GDM1 (cell line): Measurements from ENCODE around the gene OR10H1.
"Not testable (repeated sequence)": the region's sequence is repeated elsewhere in the genome, so short reads cannot be mapped to it uniquely, and the experiment has no call there.

Experiments
- DNase-seq: peaks from one replicate; lab custom pipeline; 2025; lab: John Stamatoyannopoulos, UW

The OR10H1 gene

DNA sequence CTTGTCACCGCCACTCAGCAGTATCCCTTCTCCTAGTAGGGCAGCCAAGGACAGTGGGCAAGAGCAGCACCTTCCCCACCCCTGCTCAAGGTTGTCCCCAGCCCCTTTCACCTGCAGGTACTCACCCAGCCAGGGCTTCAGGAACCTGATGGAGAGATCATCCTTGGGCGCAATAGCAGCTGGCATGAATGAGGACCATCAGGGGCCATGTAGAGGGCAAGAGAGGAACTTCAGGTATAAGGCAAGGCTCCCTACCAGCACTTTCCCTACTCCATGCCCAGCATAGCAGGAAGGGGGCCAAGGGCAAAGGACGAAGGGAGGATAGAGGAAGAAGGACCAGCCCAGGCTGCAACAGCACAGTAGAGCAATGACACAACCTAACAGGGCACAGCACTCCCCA, 41.3 kb downstream of the OR10H1 start:
- DNase-seq = not testable (repeated sequence)

DNA sequence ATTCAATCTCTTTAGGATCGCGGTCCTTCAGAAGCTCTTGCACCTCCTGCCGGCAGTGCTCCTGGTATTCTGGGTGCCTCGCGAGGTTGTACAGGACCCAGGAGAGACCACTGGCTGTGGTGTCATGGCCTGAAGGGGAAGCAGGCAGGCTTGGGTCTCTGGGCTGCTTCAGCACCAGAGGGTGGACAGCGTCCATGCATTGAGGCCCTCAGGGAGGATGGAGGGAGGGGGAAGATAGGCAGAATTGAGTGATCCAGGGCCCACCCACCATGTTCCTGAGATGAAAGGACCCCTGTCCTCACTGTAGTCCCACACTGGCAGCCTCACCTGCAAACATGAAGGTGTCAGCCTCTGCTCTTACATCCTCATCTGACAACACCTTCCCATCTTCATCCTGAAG, 45.9 kb downstream of the OR10H1 start:
- DNase-seq = no peak

DNA sequence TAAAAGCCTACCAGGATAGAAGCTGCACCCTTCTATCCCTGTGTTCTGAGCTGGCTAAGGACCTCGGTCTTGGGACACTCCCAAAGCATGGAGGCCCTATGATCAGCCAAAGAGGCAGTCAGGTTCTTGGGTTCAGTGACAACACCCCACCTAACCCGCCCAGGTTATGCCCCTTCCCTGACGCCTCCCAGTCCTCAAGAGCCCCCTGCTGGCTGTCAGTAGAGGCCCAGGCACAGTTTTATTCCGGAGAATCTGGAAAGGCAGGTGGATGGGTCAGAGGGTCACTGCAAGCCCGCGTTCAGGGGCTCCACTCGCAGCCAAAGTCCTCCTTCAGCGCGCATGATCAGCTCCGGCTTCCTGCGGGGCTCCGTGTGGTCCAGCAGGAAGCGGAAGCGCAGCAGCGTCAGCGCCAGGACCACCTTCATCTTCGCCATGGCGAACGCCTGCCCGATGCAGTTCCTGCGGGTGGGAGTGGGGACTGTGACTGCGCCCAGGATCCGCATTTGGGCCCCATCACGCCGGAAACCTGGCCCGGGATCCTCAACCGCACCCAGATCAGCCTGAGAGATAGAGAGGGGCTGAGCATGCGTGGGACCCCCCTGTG, 55.4 kb downstream of the OR10H1 start:
- DNase-seq = no peak

DNA sequence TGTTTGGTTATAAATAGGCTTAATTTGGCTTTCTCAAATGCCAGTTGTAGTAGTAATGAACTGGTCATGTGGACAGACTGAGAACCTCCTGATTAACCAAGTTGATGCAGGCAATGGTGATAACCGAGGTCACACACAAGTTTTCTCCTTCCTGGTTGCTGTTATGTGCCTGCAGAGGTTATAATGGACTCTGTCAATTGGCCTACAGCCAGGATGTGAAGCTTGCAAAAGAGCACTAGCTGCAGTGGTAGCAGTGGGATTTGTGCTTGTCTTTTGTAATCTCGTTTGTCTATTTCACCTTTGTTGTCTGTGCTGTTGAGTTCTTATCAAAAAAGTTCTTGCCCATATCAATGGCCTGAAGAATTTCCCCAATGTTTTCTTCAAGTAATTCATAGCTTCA, 57.1 kb downstream of the OR10H1 start:
- no peak for DNase-seq
